GM18526 (cell line): ENCODE results near the gene NLRC3.

Experiments
- POLR2A ChIP-seq: IDR thresholded peaks from 3 replicates; pipeline ENCODE4 v1.6.1; 2011; ENCODE audit not compliant: insufficient read length; ENCODE audit errors: extremely low read depth

NLRC3 gene, protein sequence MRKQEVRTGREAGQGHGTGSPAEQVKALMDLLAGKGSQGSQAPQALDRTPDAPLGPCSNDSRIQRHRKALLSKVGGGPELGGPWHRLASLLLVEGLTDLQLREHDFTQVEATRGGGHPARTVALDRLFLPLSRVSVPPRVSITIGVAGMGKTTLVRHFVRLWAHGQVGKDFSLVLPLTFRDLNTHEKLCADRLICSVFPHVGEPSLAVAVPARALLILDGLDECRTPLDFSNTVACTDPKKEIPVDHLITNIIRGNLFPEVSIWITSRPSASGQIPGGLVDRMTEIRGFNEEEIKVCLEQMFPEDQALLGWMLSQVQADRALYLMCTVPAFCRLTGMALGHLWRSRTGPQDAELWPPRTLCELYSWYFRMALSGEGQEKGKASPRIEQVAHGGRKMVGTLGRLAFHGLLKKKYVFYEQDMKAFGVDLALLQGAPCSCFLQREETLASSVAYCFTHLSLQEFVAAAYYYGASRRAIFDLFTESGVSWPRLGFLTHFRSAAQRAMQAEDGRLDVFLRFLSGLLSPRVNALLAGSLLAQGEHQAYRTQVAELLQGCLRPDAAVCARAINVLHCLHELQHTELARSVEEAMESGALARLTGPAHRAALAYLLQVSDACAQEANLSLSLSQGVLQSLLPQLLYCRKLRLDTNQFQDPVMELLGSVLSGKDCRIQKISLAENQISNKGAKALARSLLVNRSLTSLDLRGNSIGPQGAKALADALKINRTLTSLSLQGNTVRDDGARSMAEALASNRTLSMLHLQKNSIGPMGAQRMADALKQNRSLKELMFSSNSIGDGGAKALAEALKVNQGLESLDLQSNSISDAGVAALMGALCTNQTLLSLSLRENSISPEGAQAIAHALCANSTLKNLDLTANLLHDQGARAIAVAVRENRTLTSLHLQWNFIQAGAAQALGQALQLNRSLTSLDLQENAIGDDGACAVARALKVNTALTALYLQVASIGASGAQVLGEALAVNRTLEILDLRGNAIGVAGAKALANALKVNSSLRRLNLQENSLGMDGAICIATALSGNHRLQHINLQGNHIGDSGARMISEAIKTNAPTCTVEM

DNA sequence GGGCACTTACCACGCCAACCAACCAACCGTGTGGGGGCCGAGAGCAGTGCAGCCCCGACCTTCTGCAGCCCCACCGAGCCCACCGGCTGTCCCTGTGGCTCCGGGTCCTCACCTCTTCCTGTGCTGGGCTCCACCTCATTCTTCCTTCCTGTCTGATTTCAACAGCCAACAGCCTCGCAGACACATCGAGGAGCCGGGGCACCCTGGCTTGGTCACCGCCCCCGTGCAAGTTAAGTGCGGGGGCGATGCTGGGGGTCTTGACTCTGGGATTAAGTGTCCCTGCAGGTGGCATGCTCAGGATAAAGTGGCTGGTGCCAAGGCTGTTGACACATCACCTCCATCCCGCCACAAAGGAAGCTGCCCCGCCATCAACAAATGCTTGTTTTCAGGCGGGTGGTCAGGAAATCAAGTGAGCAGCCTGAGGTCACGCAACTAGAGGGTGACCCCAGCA lies at the start of gene NLRC3:
TSS of gene NLRC3 (minus strand) at position 102 of the 451 bp plus-strand sequence. CDS start 12,367 bp downstream, outside the sequence.
- peak; percentile 66 for TF ChIP-seq POLR2A

DNA sequence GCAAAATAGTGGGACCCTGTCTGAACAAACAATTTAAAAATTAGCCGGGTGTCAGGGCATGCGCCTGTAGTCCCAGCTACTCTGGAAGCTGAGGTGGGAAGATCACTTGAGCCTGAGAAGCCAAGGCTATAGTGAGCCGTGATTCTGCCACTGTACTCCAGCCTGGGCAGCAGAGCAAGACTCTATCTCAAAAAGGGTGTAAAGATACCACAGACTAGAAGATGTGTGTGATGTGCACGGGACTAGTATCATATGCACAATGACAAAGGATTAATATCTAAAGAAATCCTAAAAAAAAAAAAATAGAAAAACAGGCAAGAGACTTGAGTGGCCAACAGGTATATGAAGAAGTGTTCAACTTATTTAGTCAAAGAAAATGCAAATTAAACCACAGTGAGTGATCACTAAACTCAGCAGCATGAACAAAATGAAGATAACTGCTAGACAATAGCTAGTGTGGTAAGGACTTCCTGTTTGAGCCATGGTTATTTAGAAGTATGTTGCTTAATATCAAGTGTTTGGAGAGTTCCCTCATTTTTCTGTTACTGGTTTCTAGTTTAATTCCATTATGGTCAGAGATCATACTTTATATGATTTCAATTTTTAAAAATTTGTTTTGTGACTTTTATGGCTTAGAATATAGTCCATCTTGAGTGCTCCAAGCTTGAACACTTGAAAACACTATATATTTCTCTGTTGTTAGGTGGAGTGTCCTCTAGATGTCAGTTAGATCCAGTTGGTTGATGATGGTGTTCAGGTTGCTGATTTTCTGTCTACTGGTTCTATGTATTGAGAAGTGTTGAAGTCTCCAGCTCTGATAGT lies 48.9 kb upstream of the NLRC3 start:
- TF ChIP-seq POLR2A, result no peak

DNA sequence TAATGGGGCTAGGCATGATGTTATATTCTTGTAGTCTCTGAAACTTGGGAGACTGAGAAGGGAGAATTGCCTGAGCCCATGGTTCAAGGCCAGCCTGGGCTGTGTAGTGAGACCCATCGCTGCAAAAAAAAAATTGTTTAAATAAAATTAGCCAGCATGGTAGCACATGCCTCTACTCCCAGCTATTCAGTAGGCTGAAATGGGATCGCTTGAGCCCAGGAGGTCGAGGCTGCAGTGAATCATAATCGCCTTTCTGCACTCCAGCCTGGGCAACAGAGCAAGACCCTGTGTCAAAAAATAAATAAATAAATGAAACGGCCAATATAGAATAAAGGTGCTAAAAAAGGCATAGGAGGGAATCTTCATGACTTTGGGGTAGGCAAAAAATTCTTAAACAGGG lies 48.1 kb upstream of the NLRC3 start:
- TF ChIP-seq POLR2A, result no peak

DNA sequence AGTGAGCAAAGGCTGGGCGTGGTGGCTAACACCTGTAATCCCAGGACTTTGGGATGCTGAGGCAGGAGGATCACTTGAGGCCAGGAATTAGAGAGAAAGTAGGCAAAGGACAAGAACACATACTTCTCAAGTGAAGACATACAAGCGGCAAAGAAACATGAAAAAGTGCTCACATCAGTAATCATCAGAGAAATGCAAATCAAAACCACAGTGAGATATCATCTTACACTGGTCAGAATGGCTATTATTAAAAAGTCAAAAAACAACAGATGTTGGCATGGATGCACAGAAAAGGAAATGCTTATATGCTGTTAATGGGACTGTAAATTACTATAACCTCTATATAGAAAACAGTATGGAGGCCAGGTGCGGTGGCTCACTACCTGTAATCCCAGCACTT lies 46.4 kb upstream of the NLRC3 start:
- TF ChIP-seq POLR2A, result no peak

DNA sequence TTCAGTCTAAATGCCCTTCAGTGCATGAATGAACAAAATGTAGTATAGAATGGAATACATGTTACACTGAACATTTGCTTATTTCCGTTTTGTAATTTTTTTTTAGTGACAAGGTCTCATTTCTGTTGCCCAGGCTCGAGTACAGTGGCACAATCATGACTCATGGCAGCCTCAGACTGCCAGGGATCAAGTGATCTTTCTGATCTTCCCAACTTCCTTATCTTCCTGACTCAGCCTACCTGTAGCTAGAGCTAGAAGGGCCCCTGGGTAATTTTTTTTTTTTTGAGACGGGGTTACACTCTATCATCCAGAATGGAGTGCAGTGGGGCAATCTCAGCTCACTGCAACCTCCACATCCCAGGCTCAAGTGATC lies 41.6 kb upstream of the NLRC3 start:
- TF ChIP-seq POLR2A, result no peak

DNA sequence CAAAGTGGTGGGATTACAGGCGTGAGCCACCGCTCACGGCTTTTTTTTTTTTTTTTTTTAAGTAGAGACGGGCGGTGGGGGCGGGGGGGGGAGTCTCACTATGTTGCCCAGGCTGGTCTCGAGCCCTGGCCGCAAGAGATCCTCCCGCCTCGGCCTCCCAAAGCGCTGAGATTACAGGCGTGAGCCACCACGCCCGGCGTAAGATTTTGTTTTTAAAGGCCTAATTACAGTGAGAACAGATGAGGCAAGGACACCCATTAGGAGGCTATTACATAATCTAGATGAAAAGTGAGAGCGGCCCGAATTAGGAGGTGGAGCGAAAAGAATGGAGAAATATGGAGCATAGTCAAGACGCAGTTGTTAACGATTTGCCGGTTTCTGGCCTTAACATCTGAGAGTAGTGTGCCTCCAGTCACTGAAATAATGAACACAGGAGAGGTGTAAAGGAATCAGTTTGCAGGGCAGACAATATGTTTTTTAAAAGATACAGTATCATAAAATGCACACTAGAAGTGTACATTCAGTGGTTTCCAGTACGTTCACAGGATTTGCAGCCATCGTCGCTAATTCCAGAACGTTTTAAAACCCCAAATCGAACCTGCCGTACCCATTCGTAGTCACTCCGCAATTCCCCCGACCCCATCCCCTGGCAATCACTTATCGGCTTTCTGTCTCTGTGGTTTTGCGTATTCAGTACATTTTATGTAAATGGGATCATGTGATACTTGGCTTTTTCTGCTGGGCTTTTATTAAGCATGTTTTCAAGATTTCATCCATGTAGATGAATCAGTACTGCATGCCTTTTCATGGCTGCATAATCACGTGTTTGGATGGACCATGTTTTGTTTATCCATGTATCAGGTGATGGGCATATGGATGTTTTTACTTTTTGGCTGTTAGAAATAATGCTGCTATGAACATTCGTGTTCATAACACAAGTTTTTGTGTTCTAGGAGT lies 35.6 kb upstream of the NLRC3 start:
- no peak for TF ChIP-seq POLR2A

DNA sequence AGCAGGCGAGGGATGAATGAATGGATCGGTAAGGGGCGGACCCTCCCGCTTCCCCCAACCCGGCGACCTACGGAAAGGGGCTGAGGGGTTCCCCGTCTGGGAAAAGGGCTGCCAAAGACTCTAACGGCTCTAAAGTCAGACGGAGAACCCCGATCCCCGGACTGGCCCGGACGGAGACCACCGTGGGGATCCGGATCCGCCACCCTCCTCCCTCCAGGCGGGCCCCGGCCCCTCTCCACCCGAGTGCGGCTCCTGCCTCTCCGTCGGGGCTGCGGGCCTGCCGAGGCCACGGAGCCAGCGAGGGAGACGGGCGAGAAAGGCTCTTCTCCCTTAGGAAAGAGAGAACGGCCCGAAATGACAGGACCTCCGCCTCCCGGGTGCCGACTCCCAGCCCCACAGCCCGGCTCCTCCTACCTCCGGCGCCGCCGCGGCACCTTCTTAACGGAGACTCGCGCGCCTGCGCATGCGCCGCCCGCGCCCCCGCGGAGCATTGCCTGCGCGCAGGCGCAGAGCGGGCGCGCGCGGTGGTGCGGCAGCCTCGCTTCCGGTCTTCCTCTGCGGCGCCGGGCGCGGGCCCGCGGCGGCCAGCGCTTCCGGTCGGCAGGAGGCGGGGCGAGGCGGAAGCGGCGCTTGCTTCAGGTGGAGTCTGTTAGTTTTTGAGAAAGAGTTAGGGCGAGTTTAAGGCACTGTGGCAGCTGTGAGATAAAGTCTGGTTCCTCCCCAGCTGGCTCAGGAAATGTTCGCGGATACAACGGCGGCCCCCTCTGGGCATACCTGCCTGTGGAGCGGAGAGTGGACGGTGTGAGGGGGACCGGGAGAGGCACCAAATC lies 34.2 kb upstream of the NLRC3 start, which contains the start of gene SLX4:
TSS of gene SLX4 (minus strand) at position 461 of the 830 bp plus-strand sequence. CDS start 2,642 bp downstream, outside the sequence.
- peak; percentile 87 for TF ChIP-seq POLR2A

DNA sequence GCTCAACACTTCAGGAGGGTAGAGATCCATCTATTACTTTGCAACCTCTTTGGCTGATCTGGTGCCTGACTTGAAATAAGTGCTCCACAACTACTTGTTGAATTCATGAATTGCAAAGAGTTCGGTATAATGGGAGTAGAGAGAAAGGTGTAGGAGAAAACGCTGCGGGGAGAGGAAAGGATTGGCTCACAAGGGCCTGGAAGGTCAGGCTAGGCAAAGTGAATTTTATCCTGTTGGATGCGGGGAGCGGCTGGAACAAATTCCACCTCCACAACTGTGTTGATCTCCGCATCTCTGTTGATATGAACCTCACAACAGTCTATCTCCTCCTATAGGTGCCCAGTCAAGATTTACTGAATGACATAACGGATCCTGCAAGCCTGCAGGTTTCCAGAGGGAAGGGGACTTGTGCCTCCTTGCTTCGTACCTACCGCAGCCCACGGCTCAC lies 33.5 kb upstream of the NLRC3 start:
- TF ChIP-seq POLR2A, result no peak

DNA sequence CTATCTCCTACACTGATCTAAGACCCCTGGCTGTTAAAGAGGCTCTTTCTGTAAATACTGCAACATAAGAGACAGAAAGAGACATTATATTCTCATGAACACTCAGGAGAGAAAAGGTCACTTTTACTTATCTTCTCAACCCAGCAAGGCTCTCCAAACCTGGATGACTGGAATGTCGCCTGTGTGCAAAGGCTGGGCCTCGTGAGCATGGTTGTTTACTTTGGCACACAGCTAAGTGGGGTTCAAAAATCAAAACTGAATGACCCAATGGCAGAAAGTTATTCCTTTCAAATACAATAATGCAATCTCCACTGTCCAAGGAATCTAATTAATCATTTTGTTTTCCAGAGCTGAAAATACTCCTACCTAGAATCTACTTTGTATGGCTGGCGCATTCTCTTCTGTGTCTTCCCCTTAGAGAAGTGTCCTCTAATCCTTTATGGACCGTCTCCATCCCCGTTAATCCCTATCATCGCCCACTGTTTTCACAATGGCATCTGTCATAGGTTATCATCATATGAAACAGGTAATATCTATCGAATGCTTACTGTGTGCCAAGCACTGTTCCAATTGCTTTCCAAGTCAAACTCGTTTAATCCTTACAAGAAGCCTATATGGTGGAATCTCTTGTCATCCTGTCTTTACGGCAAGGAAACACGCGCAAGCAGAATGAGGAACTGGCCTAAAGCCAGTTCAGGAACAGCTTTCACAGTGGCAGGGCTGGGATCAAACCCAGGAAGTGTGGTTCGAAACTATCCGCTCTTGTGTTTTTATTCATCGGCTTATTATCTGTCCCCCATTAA lies 32.9 kb upstream of the NLRC3 start:
- TF ChIP-seq POLR2A, result no peak

DNA sequence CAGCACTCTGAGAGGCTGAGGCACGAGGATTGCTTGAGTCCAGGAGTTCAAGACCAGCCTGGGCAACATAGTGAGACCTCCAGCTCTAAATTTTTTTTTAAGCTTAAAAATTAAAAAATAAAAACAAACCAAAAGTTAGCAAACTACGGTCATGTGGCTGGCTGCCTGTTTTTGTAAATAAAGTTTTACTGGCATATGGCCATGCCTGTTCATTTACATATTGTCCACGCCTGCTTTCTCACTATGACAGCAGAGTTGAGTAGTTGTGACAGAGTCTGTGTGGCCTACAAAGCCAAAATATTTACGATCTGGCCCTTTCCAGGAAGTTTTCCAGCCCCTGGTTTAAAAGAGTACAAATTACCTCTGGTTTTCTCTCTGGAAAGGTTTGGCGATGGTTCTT lies 30.9 kb upstream of the NLRC3 start:
- TF ChIP-seq POLR2A, result no peak

DNA sequence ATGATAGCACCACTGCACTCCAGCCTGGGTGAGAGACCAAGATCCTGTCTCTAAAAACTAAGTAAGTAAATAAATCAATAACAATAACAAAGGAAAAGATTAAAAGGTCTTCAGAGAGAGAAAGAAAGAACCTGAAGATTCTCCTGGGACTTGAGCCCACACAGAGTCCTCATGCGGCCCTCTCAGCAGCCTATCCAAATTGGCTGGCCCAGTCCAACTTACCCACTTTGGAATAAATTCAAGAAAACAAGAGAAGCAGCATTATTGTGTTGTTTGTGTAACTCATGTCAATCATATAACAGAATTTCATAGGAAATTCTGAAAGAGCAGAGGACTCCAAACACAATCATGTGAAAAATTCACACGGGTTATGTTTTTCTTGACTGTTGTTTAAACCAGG lies 30.4 kb upstream of the NLRC3 start:
- no peak for TF ChIP-seq POLR2A

DNA sequence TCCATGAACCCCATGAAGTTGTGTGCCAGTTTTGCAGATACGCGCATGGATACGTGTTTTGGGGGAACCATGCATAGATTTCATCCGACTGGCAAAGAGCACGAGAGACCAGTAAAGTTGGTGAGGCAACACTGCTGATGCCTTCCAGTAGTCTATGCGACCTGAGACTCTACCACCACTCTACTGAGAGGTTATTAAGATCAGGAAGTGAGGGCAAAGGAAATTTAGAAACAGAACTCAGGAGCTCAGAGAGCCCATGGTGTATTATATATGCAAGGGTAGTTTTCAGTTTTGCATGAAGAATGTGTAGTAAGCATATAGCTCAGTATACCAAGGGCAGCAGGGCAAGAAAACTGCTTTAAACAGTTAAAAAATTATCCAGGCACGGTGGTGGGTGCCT lies 30.0 kb upstream of the NLRC3 start:
- TF ChIP-seq POLR2A, result no peak
